ENCODE results near the gene TOMM20.
"Not testable (repeated sequence)": the region's sequence is repeated elsewhere in the genome, so short reads cannot be mapped to it uniquely, and the experiment has no call there.

TOMM20 gene

DNA sequence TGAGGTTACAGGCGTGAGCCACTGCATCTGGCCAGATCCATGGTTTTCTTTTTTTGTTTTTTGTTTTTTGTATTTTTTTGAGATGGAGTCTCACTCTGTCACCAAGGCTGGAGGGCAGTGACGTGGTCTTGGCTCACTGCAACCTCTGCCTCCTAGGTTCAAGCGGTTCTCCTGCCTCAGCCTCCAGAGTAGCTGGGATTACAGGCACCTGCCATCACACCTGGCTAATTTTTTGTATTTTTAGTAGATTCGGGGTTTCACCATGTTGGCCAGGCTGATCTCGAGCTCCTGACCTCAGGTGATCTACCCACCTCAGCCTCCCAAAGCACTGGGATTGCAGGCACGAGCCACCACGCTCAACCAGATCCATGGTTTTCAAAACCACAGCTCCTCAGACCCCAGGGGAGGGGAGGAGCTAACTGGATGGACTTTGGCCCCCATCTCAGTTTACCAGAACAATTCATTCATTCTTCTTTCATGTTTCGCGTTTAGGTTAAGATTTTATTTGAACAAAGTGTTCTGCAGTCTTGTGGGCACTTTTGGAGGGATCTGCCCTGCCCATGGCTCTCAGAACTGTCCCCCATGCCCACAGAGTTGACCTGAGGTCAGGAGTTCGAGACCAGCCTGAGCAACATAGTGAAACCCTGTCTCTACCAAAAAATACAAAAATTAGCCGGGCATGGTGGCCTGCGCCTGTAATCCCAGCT is 43.1 kb downstream of the TOMM20 start:
- DNase-seq (ENCODE audit: extremely low read depth in 1 of 2, low read depth in 1 of 2): not testable (repeated sequence)

DNA sequence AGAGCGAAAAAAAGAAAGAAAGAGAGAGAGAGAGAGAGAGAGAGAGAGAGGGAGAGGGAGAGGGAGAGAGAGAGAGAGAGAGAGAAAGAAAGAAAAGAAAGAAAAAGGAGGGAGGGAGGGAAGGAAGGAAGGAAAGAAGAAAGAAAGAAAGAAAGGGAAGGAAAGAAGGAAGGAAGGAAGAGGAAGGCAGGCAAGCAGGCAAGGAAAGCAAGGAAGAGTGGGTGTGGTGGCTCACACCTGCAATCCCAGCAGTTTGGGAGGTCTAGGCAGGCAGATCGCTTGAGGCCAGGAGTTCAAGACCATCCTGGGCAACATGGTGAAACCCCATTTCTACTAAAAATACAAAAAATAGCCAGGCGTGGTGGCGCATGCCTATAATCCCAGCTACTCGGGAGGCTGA is 47.8 kb downstream of the TOMM20 start:
- not testable (repeated sequence) for DNase-seq (ENCODE audit: extremely low read depth in 1 of 2, low read depth in 1 of 2)

DNA sequence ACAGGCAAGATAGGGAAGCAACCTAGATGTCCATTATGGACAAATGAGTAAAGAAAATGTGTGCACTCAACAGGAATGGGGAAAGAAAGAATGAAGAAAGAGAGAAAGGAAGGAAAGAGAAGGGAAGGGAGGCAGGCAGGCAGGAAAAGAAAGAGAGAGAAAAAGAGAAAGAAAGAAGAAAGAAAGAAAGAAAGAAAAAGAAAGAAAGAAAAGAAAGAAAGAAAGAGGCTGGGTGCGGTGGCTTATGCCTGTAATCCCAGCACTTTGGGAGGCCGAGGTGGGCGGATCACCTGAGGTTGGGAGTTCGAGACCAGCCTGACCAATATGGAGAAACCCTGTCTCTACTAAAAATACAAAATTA is 48.4 kb downstream of the TOMM20 start:
- DNase-seq (ENCODE audit: extremely low read depth in 1 of 2, low read depth in 1 of 2): not testable (repeated sequence)

DNA sequence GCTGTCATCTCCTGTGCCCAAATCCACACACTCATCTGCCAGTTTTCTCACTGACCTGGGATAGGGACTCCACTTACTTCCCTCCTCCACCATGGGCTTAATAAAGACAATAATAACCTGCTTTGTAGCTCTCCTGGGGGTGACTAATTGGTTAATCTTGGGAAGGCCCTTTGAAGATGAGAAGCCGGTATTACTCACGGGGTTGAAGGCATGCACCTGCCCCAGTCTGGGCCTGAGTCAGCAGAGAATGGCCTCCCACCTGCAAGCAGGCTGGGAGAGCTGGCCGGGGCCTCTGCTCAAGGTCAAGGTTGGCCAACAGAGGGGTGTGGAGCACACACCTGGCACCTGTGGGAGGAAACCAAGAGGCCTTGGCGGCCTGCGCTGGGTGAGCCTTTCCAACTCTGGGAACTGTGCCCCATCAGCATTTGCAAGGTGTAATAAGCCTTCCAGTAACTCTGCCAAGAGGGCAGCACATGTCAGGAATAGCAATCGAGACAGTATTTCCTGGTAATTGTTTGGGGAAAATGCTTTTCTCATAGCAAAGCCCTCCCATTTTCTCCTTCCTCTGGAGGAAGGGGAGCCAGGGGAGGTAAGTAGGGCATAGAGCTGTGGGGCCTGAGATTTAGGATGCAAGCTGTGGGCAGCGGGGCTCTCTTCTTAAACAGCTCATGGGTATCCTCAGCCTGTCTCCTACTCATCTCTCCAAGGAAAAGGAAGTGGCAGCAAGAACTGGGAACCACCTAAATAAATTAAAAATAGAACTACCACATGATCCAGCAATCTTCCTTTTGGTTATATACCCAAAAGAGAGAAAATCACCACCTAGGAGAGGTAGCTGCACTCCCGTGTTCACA is 49.0 kb downstream of the TOMM20 start:
- no peak for DNase-seq (ENCODE audit: extremely low read depth in 1 of 2, low read depth in 1 of 2)

DNA sequence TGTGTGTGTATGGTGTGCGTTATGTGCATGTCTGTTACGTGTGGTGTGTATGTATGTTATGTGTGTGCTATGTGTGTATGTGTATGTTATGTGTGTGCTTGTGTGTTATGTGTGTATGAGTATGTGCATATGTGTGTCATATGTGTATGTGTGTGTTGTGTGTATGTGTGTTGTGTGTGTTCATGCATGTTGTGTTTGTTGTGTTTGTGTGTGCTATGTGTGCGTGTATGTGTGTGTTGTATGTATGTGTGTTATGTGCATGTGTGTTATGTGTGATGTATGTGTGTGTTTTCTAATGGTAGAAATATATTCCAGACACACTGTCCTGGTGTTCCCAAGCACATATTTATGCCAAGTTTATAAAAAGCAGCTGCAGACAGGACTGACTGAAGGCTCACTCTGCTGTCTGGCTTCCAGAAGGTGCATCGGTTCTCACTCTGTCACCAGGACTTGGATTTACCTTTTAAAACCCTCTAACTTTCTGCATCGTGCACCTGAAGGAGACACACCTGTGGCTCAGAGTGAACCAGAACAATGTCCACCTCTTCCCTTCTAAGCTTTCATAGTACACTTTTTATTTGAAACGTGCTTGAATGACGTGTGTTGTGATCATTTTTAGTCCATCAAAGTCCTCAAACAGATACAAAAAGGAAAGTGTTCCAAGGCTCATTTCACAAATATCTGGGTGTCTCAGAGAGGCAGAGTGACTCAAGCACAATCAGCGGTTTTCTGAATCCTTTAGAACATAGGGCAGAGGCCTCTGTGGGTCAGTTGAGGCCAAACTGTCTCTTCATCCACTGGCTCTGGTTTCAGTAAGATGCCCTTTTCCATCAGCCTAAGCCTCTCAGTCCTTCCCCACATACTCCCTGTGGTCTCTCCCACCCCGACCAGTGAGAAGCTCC is 49.9 kb downstream of the TOMM20 start:
- no peak for DNase-seq (ENCODE audit: extremely low read depth in 1 of 2, low read depth in 1 of 2)

GRCh38 chr1:235077571-235078479 is 50.8 kb downstream of the TOMM20 start:
- peak in 1 of 2 donors; percentile 72 for DNase-seq (ENCODE audit: extremely low read depth in 1 of 2, low read depth in 1 of 2)

- DNase-seq (ENCODE audit: extremely low read depth in 1 of 2, low read depth in 1 of 2): no peak
Measured at GRCh38 chr1:235077163-235077540, 51.5 kb downstream of the TOMM20 start.

DNA sequence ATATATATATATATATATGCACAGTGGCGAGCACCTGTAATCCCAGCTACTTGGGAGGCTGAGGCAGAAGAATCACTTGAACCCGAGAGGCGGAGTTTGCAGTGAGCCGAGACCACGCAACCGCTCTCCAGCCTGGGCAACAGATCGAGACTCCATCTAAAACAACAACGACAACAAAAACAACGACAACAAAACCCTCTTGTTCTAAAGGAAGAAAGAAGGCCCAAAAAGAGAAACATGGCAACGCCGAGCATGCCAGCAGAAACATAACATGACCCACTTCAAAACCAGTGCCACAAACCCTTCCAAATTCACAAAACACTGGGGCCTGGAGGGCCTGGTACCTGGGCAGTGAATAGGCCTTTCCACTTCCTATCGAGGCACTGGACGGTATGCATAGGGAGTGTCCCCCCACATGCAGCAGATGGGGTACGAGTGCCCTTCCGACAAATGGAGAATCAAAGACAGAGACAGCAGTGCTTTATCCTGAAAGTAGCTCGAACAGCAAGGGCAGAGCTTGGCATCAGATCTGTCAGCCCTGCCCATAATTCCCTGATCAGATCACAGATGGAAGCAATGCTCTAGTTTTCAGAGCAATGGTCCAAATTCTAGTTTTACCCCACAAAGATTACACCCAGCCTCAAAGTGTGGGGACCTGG is 52.0 kb downstream of the TOMM20 start:
- DNase-seq (ENCODE audit: extremely low read depth in 1 of 2, low read depth in 1 of 2): no peak

GRCh38 chr1:235075777-235076308 is 52.8 kb downstream of the TOMM20 start:
- peak in 1 of 2 donors; percentile 70 for DNase-seq (ENCODE audit: extremely low read depth in 1 of 2, low read depth in 1 of 2)

DNA sequence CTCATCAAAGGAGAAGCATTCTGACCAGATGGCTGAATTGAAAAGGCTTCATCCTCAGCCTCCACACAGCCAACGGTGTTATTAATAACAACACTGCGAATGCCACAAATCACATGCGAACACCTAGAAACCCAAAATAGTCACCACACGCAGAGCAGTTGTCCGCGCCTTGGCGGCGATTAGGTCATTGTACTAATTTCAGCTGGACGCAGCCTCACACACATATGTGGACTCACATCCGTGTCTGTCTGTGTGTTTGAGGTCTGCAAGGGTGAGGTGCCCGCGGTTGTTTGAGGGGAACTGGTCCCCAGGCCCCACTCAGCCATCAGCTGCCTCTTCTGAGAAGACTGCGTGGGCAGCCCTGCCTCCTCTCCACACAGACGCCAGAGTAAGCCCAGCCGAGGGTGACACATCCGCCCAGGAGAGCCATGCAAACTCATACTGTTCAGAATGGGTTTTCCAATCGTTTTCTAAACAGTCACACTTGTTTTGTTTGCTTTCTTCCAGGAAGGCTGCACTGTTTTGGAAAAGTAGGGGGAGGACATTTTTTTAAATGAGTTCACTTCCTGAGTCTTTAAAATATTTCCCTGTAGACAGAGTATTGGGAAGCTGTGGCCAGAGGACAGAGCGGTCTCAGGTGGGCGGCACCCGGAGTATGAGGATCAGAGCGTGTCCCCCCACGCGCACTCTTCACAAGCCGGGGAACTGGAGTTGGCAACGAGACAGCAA is 53.4 kb downstream of the TOMM20 start:
- DNase-seq (ENCODE audit: extremely low read depth in 1 of 2, low read depth in 1 of 2): peak; percentile 72 to 93

DNA sequence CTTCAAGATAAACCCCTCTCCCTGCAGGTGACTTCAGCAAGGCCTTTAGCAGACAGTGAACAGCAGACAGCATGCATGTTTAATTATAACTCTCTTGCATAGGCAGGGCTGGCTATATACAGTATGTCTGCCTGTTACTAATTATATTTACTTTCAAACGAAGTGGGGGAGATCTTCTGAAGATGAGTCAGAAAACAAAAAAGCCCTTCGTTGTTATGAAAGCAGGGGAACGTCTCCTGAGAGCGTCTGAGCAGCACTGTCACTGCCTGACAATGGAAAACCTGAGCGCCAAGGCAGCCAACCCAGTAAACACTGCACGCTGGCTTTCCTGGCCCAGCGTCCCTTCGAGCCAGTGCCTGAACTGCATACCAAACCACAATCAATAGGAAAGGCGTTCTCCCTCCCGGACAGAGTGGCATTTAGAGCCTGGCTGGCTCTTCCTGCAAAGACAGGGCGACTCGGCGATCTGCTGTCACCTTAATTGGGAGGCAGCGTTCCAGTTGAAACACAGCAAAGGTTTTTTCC is 54.1 kb downstream of the TOMM20 start:
- peak in 1 of 2 donors; percentile 59 for DNase-seq (ENCODE audit: extremely low read depth in 1 of 2, low read depth in 1 of 2)

DNA sequence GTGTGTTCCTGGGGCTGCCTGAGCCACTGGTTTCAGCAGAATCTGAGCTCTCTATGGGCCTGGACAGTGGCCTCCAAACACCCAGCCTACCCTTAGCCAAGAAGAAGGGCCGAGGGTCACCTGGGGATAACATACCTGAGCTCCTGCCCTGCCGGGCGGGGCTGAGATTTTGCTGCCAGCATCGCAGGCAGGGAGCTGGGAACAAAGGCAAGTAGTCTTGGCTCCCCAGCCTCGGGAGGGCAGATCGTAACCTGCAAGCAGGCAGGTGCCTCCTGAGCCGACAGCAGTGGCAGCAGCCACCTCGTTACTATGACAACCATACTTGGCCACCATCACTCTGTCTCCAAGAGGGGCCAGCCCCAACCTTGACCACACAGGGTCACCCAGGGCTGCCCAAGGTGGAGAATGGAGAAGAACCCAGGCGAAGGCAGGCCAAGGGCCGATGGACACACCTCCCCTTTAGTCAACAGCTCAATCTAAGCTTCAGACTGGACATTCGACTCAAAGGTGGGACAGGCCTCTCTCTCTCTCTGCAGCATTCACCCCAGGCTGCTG is 54.6 kb downstream of the TOMM20 start:
- no peak for DNase-seq (ENCODE audit: extremely low read depth in 1 of 2, low read depth in 1 of 2)

DNA sequence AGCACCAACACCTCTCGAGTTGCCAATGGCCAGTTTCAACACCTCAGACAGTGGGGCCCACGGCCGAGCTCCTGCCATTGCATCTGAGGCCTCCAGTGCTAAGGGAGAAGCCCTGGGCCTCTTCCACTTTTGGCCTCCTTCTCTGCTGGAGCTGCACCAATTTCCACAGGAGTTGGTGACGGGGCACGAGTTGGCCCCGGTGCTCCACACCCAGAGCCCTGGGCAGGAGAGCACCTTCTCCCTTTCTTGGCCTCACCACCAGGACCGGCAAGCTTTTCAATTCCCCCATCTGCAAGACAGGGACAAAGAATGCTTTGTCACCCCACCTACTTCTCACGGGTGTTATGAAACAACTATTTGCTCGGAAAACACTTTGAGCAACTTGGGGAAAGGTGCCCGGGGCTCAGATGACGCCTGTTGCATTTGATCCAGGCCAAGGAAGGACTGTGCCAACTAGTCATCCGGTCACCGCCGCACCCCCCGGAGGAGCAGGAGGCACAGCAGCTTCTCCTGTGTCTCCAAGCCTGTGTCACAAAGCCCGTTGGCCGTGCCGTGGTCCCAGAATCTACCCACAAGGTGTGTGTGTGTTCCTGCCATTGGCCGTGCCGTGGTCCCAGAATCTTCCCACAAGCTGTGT is 55.2 kb downstream of the TOMM20 start:
- no peak for DNase-seq (ENCODE audit: extremely low read depth in 1 of 2, low read depth in 1 of 2)

DNA sequence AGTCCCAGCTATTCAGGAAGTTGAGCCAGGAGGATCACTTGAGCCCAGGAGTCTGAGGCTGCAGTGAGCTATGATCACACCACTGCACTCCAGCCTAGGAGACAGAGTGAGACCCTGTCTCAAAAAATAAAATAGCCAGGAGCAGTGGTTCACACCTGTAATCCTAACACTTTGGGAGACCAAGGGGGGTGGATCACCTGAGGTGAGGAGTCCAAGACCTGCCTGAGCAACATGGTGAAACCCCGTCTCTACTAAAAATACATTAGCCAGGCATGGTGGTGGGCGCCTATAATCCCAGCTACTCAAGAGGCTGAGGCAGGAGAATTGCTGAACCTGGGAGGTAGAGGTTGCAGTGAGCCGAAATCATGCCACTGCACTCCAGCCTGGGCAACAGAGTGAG is 56.1 kb downstream of the TOMM20 start:
- not testable (repeated sequence) for DNase-seq (ENCODE audit: extremely low read depth in 1 of 2, low read depth in 1 of 2)

- DNase-seq (ENCODE audit: extremely low read depth in 1 of 2, low read depth in 1 of 2): no peak
Measured at GRCh38 chr1:235072096-235072495, 56.5 kb downstream of the TOMM20 start.

- DNase-seq (ENCODE audit: extremely low read depth in 1 of 2, low read depth in 1 of 2): no peak
Measured at GRCh38 chr1:235070819-235071218, 57.8 kb downstream of the TOMM20 start.

All from stimulated activated CD8-positive, alpha-beta memory T cell treated with anti-CD3 and anti-CD28 coated beads, Interleukin-7, amount 100 ng/mL, for 48 hours (primary cell).